NCI-H510A (cell line): ENCODE results near the gene SPATS1.
"Not testable (repeated sequence)": the region's sequence is repeated elsewhere in the genome, so short reads cannot be mapped to it uniquely, and the experiment has no call there.

Experiments used
- DNase-seq: peaks from one replicate; lab custom pipeline; 2025; lab: John Stamatoyannopoulos, UW

SPATS1 gene

DNA sequence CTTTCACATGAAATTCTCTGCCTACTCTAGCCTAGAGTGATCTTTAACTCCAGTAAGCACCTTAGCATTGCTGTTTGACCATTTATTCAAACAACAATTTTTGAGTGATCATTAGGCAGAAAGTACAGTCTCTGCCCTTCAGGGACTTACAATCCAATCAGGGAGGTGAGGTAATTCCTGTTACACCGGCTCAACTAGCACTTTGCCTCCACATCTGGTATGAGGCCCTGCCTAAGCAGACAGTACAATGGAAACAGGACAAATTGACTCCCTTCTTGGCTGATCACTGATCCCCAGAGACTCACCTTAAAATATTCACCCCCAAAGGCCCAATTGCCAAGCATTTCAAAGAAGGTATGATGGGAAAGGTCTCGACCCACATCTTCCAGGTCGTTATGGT is 30.7 kb upstream of the SPATS1 start:
- no peak for DNase-seq

DNA sequence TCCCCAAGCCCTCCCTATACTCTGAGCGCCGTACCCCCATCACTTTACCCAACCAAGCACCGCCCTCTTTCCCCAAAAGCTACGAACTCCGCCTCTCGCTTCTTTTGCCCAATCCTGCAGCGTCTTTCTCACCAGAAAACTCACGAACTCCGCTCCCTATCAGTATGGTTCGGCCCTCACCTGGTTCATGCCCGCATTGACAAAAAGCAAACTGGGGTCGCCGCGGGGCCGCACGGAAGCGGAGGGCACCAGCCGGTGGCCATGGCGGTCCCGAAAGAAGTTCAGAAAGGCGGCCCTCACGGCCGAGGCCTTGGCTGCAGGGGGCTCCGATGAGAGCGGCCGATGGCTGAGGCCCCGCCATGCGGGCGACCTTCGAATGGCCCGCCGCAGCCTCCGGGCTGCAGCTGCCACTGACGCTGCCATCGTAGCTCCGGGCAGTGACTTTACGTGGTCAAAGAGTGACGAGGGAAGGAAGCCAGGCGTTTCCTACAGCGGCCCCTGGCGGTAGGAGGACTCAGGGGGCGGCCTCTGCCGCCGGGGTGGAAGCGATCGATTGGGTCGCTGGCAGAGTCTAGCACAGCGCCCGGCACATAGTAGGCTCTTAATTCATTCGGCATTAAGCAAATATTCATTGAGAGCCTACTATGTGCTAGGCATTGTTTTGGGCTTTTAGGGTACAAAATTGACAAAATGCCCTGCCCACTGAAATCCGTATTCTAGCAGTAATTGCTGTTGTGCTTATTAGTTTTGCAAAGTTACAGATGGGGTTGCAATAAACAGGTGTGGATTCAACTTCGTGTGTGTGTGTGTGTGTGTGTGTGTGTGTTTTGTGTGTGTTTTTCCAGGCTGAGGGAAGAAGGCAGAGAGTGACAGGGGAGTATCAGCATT is 29.3 kb upstream of the SPATS1 start, which contains the start of gene AARS2:
Gene AARS2, minus strand, starts transcription at position 447 of the 888 bp plus-strand sequence. Its CDS starts 24 bp downstream, at position 423.
- DNase-seq = peak; percentile 73

DNA sequence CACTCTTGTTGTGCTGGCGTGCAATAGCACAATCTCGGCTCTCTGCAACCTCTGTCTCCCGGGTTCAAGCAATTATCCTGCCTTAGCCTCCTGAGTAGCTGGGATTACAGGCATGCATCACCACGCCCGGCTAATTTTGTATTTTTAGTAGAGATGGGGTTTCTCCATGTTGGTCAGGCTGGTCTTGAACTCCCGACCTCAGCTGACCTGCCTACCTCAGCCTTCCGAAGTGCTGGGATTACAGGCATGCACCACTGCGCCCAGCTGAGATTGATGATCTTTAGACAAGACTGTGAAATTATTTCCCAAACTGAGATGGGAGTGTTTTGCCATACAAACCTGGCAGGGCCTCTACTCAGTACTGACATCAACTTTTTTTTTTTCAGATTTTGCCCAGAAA is 27.8 kb upstream of the SPATS1 start:
- DNase-seq = not testable (repeated sequence)

DNA sequence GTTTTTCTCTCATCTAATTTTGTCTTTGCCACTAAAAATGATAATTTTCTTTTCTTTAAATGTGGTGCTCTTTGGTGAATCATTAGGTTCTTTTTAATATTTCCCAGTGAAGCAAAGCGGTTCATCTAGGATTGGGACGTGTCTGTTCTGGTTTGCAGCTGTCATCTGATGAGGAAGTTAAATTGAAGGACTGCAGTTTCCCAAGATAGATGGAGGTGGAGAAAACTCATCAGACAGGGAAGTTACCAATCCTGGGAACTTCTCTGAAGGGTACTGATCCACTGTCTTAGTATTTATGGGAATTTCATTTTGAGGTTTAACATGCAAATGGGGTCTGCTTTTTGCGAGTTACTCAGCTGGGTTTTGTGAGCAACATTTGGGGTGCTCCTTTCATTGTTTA is 26.9 kb upstream of the SPATS1 start:
- DNase-seq = no peak

DNA sequence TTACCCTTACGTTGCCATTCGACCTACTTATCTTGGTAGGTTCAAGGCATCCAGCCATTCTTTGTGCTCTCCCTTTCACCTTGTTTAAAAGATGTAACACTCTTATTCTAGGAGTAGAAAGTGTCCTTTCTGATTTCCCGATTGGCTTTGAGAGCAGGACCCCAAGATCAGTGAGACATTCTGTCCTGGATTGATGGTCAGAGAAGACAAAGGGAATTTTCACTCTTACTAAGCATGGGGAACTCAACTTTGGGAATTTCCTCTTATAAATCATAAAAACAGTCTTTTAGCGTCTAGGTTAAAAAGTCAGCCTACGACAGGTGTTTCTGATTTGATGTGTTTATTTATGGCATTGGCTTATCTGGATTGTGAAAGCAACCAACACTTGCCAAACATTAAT is 26.5 kb upstream of the SPATS1 start:
- DNase-seq = no peak

DNA sequence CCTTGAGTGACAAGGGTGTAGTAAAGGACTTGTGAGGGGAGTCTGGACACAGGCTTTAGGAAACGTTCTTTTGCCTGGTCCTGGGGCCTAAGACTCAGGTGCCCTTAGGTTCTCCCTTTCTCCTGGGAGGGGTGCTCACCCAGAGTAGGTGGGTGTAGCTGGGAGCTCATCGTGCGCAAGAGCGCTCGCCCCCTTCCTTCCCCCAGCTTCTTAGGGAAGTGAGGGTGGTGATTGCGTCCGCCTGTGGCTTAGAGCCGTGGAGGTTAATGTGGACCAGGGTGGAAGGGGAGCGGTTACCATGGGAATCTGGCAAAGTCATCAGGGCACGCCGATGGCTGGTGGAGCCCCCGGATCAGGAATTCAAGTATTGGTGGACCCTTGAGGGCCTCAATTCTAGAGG is 26.0 kb upstream of the SPATS1 start:
- no peak for DNase-seq

DNA sequence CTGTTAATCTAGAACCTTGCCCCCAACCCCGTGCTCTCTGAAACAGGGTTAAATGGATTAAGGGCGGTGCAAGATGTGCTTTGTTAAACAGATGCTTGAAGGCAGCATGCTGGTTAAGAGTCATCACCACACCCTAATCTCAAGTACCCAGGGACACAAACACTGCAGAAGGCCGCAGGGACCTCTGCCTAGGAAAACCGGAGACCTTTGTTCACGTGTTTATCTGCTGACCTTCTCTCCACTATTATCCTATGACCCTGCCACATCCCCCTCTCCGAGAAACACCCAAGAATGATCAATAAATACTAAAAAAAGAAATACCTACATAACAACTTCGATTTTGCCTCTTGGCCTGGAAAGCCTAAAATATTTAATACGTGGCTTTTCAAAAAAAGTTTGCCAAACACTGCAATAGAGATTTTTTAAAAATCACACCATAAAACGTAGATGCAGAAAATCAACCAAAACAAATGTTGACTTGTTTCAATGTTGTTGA is 25.3 kb upstream of the SPATS1 start:
- DNase-seq = not testable (repeated sequence)

DNA sequence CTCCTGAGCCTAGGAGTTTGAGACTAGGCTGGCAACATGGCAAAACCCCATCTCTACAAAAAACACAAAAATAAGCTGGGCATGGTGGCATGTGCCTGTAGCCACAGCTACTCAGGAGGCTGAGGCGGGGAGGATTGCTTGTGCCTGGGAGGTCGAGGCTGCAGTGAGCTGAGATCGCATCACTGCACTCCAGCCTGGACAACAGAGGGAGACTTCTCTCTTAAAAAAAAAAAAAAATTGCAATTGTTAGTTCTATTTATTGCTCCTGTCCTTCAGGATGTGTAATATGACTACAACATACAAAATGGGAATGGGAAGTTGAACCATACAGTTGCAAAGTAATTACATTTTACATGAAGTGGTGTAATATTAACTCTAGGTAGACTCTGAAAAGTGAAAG is 21.2 kb upstream of the SPATS1 start:
- no peak for DNase-seq

DNA sequence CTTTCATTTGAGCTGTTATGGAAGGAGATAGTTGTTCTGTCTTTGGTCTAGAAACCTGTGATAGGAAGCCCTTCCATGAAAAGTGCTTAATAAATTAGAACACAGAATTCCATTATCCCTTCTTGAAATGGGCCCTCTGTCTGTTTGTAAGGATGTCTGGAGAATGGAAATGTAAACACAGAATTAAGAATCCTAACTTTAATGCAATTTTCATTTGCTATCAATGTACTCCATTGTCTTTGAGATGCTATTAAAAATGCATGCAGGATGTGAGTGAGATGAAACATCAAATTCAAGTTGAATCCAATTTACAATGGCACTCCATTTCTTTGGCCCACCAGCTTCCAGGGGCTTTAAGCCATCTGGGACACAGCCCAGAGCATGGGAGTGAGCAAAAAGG is 15.4 kb upstream of the SPATS1 start:
- DNase-seq = no peak

DNA sequence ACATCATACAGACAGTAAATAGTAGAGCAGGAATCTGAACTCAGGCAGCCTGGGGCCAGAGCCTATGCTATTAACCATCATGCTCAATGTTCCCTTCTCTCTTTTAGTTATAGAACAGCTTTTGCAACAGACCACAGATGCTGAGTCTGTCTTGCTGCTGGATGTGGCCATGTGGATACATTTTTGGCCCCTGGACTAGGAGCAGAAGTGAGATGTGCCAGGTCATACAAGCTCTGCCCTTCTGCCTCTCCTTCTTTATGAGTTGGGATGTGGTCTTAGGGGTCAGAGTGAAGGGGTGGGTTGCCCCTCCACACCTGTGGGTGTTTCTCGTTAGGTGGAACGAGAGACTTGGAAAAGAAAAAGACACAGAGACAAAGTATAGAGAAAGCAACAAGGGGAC is 14.7 kb upstream of the SPATS1 start:
- DNase-seq = no peak

DNA sequence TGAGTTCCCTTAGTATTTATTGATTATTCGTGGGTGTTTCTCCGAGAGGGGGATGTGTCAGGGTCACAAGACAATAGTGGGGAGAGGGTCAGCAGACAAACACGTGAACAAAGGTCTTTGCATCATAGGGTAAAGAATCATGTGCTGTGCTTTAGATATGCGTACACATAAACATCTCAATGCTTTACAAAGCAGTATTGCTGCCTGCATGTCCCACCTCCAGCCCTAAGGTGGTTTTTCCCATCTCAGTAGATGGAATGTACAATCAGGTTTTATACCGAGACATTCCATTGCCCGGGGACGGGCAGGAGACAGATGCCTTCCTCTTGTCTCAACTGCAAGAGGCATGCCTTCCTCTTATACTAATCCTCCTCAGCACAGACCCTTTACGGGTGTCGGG is 14.2 kb upstream of the SPATS1 start:
- not testable (repeated sequence) for DNase-seq

DNA sequence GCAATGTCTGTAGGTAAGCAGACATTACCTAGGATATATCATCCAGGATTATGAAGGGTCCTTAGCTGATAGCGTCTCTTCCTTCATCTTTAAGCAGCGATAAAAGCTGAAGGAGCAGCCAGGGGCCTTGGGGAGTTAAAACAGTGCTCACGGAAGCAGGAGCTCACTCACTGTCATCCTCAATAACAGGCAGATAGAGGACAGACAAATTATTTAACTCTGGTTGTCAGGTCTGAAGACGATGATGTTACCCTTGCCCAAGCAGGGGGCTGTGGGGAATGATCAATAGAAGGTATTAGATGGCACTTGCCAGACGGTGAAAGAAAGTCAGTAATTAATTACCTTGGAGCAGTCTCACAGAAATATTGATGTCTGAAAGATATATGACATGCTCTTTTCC is 12.6 kb upstream of the SPATS1 start:
- DNase-seq = no peak

DNA sequence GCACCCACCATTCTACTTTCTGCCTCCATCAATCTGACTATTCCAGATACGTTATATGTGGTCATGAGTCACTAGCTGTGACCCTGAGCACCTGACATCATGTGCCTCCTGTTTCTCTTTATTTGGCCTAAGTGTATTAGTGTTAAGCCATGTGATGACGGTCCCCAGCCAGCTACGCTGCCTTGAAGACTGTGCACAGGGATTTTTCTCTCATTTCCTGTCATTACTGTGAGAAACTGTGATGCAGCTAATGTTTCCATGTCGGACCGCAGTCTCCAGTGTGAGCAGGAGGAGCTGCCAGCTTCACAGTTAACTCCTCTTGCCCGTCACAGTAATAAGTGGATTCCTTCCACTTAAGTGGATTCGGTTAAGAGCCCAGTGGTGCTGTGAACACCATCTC is 9.9 kb upstream of the SPATS1 start:
- no peak for DNase-seq

DNA sequence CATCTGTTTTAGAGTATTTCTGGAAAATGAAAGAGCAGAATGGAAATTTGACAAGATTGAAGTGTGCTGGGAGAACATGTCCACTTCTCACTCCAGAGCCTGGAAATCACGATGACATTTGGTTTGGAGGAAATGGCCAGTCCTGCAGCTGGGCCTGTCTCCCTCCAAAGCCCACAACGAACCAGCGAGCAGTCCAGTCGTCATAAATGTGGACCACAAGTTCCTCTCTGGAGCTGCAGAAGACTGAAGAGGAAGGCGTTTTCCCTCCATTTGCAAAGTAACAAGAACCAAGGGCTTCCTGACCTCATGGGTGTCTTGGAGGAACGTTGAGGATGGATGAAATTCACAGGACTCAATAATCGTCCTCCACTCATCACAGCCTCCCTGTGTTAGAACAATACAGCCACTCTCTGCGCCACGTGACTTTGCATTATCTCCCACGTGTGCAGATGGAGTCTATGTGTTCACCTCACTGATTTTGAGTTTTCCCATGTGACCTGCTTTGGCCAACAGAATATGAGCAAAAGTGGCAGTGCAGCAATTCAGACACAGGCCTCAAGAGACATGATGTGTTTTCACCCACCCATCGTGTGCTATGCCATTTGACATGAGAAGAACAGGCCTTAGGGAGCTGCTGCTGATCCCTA is 9.1 kb upstream of the SPATS1 start:
- no peak for DNase-seq

DNA sequence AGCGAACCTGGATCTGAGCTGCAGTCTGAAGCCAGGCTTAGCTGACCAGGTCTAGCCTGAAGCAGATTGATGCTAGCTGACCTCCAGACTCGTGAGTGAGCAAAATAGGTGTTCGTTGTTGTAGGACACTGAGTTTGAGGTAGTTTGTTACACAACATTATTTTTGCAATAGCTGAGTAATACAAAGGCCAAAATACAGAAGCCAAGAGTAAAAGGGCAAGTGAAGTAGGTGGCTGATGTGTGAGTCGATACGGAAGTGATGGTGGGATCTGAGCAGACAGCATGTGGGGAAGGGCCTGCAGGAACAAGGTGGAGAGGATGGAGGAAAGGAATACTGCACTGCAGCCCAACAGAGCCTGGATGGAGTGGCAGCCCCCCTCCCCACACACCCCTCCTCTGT is 8.5 kb upstream of the SPATS1 start:
- DNase-seq = no peak

DNA sequence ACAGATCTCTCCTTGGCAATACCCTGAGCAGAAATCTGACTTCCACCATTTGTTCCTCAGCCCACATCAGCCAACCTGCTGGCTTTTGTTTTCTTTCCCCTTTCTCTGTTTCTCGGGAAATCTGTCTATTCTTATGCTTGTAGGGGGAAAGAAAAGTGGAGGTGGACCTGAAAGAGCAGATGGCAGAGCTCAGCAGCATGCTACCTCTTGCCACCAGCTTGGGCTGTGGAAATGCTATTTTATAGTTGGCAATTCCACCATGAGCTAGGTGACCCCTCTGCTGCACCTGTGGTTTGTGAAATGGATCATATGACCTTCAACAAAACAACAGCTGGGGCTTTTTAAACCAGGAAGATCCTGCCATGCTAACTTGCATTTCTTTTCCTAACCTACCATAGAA is 6.8 kb upstream of the SPATS1 start:
- no peak for DNase-seq

DNA sequence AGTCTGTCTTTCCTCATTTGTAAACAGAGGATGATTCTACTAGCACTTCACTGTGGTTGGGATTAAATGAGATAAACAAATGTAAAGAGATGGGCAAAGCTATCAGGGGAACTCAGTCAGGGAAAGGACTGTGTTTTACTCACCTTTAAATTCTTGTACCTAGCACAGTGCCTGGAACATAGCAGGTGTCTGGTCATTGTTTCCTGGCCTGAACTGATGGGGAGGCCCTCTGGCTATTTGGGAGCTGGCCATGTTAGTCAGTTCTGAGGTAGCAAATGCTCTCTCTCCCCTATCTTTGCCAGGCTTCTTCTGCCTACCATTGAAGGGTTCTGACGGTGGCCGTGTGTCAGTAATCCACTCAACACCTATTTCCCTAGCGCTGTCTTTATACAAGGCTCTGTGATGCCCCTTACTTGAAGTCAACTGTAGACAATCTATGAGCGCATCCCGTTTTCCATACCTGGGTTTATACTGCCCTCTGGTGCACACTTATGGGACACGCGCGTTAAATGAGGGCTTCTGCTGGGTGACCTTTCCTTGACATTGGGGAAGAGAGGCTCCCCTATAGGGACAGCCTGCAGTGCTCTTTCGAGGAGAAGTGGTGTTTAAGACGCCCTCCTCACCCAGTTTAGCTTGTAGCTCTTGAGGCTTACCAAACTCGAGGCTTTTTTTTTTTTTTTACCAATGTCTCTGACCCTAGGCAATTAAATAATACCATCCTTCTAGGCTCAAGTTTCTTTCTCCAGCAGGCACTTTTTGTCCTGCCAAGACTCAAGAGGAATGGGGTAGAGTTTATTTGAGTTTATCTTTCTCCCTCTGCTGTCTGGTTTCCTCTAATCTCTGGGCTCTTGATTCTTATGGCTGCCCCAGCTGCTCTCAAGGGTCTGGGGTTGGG is 4.0 kb upstream of the SPATS1 start:
- peak; percentile 17 for DNase-seq

DNA sequence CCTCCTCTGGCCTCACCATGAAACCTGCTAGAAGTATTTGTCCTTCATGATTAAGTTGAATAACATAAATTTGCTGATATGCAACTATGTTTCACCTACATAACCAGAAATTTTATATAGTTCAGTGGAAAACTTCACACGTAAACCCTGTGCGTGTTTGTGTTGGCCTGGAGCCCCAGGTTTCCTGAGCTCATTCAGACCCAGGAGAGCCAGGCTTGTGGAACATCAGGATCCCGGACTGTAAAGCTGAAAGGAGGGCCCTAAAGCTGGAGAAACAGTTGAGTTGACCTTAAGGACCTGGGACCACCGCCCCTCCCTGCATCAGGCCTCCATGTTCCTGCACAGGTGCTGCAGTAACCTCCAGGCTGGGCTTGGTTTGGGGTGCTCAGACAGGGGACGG is 3.1 kb upstream of the SPATS1 start:
- DNase-seq = no peak

DNA sequence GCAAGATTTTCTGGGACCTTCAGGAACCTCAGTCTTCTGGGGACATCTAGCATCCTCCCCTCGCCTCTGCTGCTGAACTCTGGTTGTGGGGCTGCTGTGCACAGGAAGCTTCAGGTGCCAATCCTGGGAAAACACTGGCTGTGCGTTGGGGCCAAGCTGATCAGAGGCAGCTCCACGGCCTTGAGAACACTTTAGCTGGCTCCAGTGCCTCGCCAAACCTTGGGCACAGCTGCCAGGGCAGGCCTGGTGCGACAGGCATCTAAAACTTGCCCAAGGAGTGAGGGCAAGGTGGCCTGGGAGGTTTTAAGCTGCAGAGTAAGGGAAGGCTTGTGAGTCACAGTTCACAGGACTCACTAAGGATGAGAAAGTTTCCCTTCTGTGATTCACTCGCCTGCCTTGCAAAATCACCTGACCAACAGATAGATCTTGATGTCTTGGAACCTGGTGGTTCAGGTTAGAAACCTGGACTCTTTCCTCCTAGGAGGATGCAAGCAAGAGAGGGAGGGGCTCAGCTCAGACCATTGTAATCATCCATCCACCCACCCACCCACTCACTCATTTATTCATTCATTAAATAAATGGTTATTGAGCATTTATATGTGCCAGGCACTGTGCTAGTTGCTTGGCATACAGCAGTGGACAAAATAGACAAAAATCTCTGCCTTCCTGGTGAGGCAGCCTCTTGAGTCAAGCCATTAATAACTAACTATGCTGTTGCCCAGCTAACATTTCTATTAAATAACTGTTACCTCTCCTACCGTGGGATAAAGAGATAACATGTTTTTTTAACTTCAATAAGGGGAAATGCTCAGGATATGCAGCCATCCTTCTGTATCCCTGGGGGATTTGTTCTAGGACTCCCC is 2.5 kb upstream of the SPATS1 start:
- no peak for DNase-seq

DNA sequence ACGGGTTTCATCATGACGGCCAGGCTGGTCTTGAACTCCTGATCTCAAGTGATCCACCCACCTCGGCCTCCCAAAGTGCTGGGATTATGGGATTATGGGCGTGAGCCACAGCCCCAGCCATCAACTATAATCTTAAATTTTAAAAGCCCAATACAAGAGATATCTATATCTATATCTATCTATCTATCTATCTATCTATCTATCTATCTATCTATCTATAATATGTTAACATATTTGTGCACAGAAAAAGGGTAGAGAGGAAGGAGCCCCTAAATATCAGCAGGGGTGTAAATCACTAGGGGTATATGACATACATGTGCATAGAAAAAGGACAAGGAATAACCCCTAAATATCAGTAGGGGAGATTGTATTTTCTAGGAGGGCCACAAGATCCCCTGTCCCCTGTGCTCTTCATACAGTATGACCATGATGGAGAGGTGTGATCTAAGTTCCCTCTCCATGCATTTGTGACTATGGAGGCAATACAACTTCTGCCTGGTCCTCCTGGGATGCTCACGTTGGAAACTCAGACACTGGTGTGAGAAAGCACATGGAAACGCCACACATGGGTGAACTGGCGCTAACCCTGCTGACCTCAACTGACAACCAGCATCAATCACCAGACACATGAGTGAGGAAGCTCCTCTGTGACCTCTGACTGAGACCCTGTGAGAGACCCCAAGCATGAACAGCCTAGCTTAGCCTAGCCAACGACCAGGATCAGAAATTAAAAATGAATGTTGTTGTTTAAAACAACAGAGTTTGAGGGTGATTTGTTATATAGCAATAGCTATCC is 1.2 kb upstream of the SPATS1 start:
- DNase-seq = no peak

DNA sequence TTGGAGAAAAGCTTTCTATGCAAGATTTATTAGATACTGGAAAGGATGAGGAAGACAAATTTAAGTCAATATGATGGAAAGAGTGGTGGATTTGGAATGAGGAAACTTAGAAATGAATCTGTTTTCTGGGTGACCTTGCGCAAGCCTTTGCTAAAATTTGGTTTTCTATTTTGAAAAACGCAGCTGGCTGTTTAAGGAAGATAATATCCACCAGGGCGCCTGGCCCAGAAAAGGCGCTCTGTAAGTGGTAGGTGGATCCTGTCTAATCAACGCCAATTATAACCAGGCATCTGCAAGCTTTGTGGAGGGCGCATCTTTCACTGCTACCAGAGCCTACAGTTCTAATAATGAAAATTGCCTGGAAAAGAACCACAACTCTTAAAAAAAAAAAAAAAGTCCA is 398 bp upstream of the SPATS1 start:
- no peak for DNase-seq
